Panc1 (cell line): ENCODE measurements around the gene TOE1. TPM values are rescaled to one million over a fixed set of nuclear protein-coding genes. Genes with fewer than 3 reads are reported as not detected.

ENCODE experiments used
- ATAC-seq: fragments of 200-7000 bp; cut with Tn5 transposase; 2 replicates; pipeline ENCODE4 v1.9.1; 2020; ENCODE audit warnings: mild to moderate bottlenecking, moderate library complexity
- BruUV-seq: library from RNA; stranded (reverse); fragments of 400-500 nt; replicated peaks from 2 replicates; lab custom pipeline; 2021; lab: Mats Ljungman, UMichigan
- CTCF ChIA-PET: fragments of 300-600 bp; sonication (Branson Sonifier 250); formaldehyde crosslinking; loops from one replicate; lab custom pipeline; 2022; ENCODE audit warnings: antibody characterized with exemption; lab: Charles Lee
- POLR2A ChIA-PET: fragments of 300-600 bp; sonication (Branson Sonifier 250); formaldehyde crosslinking; loops from one replicate; lab custom pipeline; 2022; ENCODE audit warnings: antibody characterized with exemption; lab: Charles Lee
- DNase-seq: peaks from one replicate; pipeline ENCODE4 v3.0.0-alpha.2; 2010; ENCODE audit warnings: low read depth, low spot score
- H3K27ac ChIP-seq: 2 replicates; pipeline ENCODE4 v1.5.1; 2011; ENCODE audit warnings: mild to moderate bottlenecking, low read length, inconsistent platforms
- H3K27me3 ChIP-seq: fragments of 200-500 bp; sonication (Bioruptor generic); 2 replicates; pipeline ENCODE4 v1.6.0; 2014; ENCODE audit warnings: low read length, inconsistent platforms; ENCODE audit not compliant: control insufficient read depth, insufficient read depth
- H3K36me3 ChIP-seq: fragments of 200-500 bp; sonication (Bioruptor generic); 2 replicates; pipeline ENCODE4 v1.5.1; 2014; ENCODE audit warnings: inconsistent platforms, mild to moderate bottlenecking, low read length, moderate library complexity; ENCODE audit not compliant: control insufficient read depth, insufficient read depth
- H3K4me1 ChIP-seq: 2 replicates; pipeline ENCODE4 v1.5.1; 2011; ENCODE audit warnings: inconsistent platforms, mild to moderate bottlenecking, low read length, moderate library complexity; ENCODE audit not compliant: control insufficient read depth, insufficient read depth
- H3K4me3 ChIP-seq, 2 experiments: 2 replicates each; pipeline ENCODE4 v1.5.1; 2011 to 2012; ENCODE audit warnings: low read depth in 2 of 2, low read length in 2 of 2, mild to moderate bottlenecking in 2 of 2, inconsistent platforms in 1 of 2, moderate library complexity in 1 of 2
- H3K9me3 ChIP-seq: fragments of 200-500 bp; sonication (Bioruptor generic); 2 replicates; pipeline ENCODE4 v1.5.1; 2014; ENCODE audit warnings: low read depth, mild to moderate bottlenecking, inconsistent platforms, low read length, moderate library complexity; ENCODE audit not compliant: control insufficient read depth, insufficient read depth
- CTCF ChIP-seq: fragments of 450-650 bp; IDR thresholded peaks from 2 replicates; pipeline ENCODE4 v1.5.1; 2017; ENCODE audit warnings: mild to moderate bottlenecking
- POLR2AphosphoS5 ChIP-seq: IDR thresholded peaks from 2 replicates; pipeline ENCODE4 v1.6.1; 2012; ENCODE audit warnings: mild to moderate bottlenecking, low read depth, low read length, moderate library complexity
- REST ChIP-seq, 2 experiments: IDR thresholded peaks; 2 replicates each; pipeline ENCODE4 v1.6.1; 2011 to 2012; ENCODE audit warnings: low read depth in 2 of 2, control low read depth in 1 of 2, low read length in 1 of 2, mild to moderate bottlenecking in 1 of 2, moderate library complexity in 1 of 2; ENCODE audit not compliant: insufficient read depth in 1 of 2
- SIN3A ChIP-seq: IDR thresholded peaks from 2 replicates; pipeline ENCODE4 v1.6.1; 2012; ENCODE audit warnings: low read depth, mild to moderate bottlenecking, low read length, moderate library complexity, borderline replicate concordance; ENCODE audit not compliant: insufficient read depth
- TCF7L2 ChIP-seq: IDR thresholded peaks from 2 replicates; pipeline ENCODE4 v1.6.1; 2011; ENCODE audit warnings: mild to moderate bottlenecking, low read depth, low read length, inconsistent platforms
- in situ Hi-C: cut with HindIII; loops from 2 replicates; pipeline ENCODE4 v1.10.0; 2016; ENCODE audit warnings: low sequenced_read_pairs, low pct_unique_long_range_greater_than_20kb
- intact Hi-C: fragments of 100-400 bp; cut with micrococcal nuclease; formaldehyde crosslinking; loops from one replicate; pipeline ENCODE4 v1.10.0; 2022; ENCODE audit not compliant: unreplicated experiment
- total RNA-seq: library from RNA; stranded (reverse); gene quantifications from one replicate; pipeline ENCODE4 v1.2.1, GENCODE V29; 2021; ENCODE audit not compliant: unreplicated experiment

TOE1 gene
- total RNA-seq, 1 experiment from 2014 or later = 14.3 TPM

GRCh38 chr1:45380730-45381129 is 40.8 kb downstream of the TOE1 start:
- Histone ChIP-seq H3K36me3 (no peaks in the 10 kb centered on the region), H3K4me1 (no peaks in the 10 kb centered on the region), H3K9me3 (no peaks in the 10 kb centered on the region), H3K27ac (no peak overlapping the region), H3K4me3 (no peak overlapping the region), H3K27me3 (no peaks in the 10 kb centered on the region; the same call in 1 of the 2 replicates)
- in situ Hi-C loops (no loop called here), intact Hi-C loops (no loop called here)
- TF ChIP-seq REST (IDR thresholded peaks at IDR 0.05; ENCODE audit: insufficient read depth in 1 of 2, low read depth in 2 of 2, low read length in 1 of 2) (no peak), CTCF (no peak)
- ChIA-PET CTCF (no interaction called here), POLR2A (no interaction called here)
- DNase-seq = no peak
- no peak for ATAC-seq
- no TSS peak for BruUV-seq

- DNase-seq = no peak
These were observed 41.3 kb downstream of the TOE1 start for GRCh38 chr1:45381243-45381642.

More at GRCh38 chr1:45381243-45381642, 41.3 kb downstream of the TOE1 start:
- no peaks in the 10 kb centered on the region for H3K36me3 ChIP-seq
- BruUV-seq = no TSS peak
- TF ChIP-seq CTCF (no peak), TCF7L2 (no peak), POLR2AphosphoS5 (no peak), SIN3A (no peak), REST (IDR thresholded peaks at IDR 0.05; ENCODE audit: insufficient read depth in 1 of 2, low read depth in 2 of 2, low read length in 1 of 2) (no peak)
- H3K4me1 ChIP-seq = no peaks in the 10 kb centered on the region
- no peaks in the 10 kb centered on the region; the same call in 1 of the 2 replicates for H3K27me3 ChIP-seq
- no peak overlapping the region for H3K4me3 ChIP-seq
- POLR2A ChIA-PET = no interaction called here
- intact Hi-C loops (no loop called here), in situ Hi-C loops (no loop called here)
- no peak overlapping the region for H3K27ac ChIP-seq
- no peaks in the 10 kb centered on the region for H3K9me3 ChIP-seq
- ATAC-seq = no peak
- CTCF ChIA-PET = no interaction called here
